HG02970 (cell line): Measurements from ENCODE around the gene CHMP4A.

Source experiments
- ATAC-seq: cut with Tn5 transposase; IDR thresholded peaks from one replicate; pipeline ENCODE4 v1.9.1; 2021; ENCODE audit warnings: mild to moderate bottlenecking, moderate library complexity, moderate number of reproducible peaks; ENCODE audit not compliant: unreplicated experiment, low FRiP score

CHMP4A gene

GRCh38 chr14:24160499-24160849 lies 52.8 kb downstream of the CHMP4A start:
- ATAC-seq: peak; percentile 2

DNA sequence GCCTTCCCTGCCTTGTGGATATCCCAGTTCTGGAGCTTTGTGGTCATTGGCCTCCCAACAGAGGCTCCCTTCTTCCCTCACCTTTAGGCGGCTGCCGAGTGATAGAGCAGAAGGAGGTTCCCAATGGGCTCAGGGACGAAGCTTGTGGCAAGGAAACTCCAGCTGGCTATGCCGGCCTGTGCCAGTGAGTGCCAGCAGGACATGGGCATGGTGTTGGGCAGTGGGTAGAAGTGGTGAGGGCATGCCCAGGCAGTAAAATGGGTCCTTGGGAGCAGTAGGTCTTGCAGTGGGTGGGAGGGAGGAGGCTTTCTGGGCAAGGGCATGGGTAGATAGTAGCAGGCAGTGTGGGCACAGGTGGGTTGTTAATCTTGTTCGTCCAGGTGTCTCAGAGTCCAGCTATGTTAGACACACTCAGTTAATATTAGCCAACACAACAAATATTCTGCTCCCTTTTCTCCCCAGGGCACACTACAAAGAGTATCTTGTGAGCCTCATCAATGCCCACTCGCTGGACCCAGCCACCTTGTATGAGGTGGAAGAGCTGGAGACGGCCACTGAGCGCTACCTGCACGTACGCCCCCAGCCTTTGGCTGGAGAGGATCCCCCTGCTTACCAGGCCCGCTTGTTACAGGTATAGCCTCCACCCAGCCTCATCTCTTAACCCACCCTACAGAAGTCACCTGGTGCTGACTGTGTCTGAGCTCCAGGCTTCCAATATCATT lies 53.4 kb downstream of the CHMP4A start:
- no peak for ATAC-seq
